Pons (tissue), 1 donor: ENCODE measurements around the gene AP5B1.

ENCODE experiments used
- DNase-seq: peaks from one replicate; pipeline ENCODE4 v3.0.0-alpha.2; 2016; ENCODE audit warnings: low spot score

The AP5B1 gene, protein sequence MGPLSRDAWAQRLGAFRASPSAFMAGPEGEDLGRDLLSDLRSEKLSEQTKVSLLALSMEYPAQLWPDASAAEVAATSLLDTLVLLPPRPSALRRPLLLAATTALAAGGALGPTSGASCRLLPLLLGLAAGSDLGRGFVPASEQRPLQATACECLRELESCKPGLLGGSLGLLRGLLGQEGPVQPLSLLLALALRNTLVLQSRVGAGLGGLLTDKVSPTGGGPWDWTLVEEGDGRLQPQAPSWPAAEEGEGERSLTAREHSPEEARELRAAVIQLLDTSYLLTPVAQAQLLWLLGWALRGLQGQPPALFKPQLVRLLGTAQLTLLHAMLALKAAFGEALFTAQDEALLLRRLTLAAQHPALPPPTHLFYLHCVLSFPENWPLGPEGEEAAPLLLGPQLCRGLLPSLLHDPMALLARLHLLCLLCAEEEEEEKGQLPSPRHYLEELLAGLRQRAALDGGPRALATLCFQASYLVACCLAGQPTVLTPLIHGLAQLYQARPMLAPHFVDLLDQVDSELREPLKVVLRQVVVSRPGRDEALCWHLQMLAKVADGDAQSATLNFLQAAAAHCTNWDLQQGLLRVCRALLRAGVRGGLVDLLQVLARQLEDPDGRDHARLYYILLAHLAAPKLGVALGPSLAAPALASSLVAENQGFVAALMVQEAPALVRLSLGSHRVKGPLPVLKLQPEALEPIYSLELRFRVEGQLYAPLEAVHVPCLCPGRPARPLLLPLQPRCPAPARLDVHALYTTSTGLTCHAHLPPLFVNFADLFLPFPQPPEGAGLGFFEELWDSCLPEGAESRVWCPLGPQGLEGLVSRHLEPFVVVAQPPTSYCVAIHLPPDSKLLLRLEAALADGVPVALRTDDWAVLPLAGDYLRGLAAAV

DNA sequence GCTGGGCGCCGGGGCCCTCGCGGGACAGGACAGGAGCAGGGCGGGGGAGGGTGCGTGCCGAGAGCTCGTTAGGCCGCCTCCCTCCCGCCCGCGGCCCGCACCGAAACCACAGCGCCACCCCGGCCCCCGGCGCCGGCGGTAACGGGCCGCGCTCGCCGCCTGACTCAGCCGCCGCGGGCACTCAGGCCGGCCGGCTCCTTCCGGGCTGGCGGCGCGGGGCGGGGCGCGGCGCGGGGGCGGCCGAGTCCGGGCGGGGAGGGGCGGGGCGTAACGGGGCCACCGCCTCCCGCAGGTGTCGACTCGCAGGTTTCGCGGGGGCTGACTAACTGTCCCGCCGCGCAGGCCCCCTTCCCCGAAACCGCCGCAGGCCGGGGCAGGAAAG, at the start of gene AP5B1:
Gene AP5B1 (minus strand): TSS at position 207 of the 382 bp plus-strand sequence. CDS start 385 bp downstream, outside the sequence.
- DNase-seq: no peak

DNA sequence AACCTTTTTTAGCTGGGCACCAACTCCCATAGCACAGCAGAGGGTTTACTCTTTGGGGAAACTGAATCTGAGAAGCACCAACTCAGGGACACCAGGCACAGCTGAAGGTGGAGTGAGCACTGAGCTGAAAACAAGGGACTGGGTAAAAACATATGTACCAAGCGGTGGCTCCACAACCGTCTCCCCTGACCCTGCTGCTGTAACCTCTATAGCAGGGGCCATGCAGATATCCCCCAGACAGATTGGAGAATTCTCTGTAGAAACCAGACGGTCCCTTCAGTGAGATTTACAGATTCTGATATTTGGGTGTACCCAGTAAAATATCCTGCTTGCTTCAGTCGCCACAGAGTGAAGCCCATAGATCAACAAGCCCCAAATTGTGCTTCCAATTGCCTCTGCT, 48.7 kb upstream of the AP5B1 start:
- DNase-seq: no peak

DNA sequence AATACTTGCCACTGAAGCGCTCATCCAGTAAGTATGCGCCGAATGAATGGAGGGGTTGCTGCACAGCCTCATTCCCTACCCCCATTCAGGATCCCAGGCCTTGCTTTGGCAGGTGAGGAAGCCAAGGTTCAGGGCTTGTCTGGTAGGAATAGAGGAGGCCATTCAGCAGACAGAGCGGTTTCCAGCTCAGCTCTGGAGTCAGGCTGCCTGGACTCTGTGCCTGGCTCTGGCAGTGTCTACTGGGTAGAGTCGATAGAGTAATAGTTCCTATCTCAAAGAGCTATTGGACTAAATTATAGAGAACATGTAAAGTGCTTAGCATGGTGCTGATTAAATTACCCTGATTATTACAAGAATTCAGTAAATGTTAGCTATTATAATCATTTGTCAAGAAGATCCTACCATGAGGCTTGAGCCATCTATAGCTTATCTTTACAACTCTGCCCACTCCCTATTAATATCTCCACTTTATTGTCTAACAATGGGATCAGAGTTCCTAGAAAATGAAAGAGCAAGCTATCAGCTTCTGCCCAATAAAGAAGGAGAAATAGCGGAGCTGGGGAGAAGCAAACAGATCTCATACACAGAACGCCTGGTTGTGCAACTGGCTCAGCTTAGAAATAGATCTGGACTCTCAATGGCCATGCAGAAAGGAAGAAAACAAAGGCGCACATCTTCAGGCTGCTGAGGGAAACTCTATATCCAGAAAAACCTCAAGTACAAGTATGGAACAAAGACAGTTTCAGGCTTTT, 46.4 kb upstream of the AP5B1 start:
- no peak for DNase-seq

DNA sequence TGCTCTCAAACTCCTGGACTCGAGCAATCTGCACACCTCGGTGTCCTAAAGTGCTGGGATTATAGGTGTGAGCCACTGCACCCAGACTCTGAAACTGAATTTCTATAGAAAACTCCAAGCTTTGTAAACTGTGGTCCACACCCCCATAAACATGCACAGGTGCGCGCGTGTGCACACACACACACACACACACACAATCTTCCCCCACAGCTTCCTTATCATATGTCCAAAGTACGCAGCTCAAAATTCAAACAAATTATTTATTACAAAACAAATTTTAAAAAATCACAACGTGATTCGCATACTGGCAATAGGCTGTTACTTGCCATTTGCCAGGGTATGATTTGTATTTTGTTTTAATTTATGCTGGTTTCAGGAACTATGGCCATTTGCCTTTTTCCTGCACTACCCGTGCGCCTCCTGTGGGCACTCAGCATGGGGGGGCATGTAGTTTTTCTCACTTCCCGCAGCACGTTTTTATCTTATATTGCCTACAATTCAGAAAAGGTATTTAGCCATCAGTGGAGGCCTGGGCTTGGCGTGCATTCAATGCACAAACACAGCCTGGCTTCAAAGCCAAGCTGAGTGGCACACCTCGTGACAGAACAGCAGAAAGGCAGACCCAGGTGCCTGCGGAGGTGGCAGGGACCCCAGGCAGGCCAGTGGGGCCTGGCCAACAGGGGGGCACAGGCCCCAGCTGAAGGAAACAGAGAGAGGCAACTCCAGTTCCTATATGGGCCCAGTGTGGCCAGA, 42.2 kb upstream of the AP5B1 start:
- DNase-seq: no peak

DNA sequence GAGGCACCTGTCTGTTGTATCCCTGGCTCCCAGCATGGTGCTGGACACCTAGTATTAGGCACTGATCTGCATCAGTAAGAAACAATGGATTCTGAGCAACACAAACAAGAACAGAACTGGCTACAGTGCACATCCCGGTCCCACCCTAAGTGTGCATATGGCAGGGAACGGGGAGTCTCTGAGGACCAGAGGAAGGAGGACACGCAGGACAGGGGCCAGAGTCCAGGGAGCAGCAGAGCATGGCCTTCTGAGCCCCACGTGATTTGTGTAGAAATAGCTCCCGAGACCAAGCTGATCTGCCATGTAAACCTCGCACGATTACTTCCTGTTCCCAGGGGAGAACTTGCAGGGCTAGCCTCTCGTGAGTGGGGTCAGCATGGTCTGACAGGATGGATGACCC, 40.3 kb upstream of the AP5B1 start:
- DNase-seq: no peak

DNA sequence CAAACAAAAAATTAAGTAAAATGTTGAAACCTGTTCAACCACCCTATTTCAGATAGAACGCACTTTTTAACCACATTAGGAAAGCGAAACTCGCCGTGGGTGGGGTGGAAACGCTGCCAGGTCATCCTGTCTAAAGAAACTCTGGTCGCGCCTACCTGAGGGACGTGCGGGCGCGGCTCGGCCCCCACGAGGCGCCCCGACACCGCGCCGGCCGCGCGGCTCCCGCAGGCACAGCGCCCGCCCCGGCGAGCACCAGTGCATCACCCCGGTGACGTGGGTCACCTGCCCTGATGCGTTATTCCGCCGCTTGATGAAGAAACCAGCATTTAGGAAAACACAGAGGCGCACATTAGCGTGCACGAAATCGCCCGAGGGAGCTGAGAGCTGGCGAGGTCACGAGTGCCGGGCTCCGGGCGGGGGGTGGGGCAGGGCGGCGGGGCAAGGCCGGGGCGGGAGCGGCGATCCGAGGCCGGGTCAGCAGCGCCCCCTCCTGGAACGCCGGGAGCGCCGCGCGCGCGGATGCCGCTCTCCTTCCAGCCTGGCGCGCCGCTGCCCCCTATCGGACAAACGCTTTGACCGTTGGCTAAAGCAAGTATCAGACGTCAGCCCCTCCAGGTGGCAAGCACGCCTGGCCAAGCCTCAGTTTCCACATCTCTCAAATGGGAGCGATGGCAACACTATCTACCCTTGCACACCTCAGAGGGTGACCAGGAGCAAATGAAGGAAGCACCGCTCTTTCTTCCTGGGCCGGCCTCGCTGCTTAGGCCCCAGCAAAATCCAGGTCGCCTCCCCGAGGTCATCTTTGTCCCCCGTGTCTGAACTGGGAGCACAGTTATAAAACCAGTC, 37.3 kb upstream of the AP5B1 start:
- DNase-seq: peak; percentile 85

DNA sequence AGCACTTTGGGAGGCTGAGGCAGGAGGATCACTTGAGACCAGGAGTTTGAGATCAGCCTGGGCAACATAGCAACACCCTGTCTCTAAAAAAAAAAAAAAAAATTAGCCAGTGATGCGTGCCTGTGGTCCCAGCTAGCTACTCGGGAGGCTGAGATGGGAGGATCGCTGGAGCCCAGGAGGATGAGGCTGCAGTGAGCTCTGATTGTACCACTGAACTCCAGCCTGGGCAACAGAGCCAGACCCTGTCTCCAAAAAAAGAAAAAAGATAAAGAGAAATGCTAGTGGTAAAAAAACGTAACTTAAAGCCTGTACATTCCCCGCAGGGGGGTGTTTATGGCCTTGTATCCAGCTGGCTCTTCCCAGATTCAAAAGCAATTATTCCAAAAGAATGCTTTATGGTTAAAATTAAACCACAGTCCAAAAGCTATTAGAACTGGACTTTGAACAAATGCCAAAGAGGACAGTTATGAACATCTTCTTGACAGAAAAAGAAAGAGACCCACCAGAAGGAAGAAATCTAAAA, 36.6 kb upstream of the AP5B1 start:
- peak; percentile 26 for DNase-seq

DNA sequence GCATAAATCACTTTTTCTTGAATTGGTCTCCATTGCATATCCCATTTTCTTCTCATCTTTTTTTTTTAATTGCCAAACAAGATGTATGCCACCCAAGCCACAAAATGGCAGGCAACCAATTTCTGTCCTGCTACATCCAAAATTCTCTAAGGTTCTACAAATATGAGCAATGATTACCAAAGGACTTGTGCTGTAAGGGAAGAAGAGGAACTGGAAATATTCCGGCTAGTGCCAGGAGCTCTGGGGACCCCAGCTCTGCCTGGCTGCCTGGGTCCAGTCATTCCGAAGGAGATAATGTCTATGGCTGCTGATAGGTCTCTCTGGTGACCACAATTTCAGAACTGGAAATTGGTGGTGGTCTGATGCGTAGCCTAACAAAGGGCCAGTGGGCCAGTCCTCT, 35.9 kb upstream of the AP5B1 start:
- DNase-seq: no peak

DNA sequence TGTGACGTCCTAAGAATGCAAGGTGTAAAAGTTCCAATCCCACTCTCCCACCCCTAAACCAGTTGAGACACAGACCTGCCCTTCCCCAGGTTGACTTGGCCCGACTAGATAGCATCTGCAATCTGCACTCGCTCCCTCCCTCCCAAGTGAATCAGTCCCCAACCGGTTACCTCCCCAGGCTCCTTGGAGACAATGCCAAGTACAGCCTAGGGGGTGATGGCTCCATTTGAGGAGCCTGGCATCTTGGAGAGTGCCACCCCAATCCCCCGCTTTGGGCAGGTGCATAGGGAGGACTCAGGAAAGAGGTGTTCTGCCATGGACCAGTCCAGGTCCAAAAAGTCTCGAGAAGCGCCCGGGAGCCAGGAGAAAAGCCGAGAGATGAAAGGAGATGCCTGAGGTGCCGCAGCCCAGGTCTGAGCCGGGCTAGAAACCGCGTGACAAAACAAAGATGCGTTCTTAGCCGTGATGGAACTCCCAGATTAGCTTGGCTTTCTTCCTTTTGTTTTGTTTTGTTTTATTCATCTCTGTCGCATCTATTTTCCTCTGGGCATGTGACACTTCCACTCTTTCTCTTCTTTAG, 34.3 kb upstream of the AP5B1 start:
- DNase-seq: no peak

DNA sequence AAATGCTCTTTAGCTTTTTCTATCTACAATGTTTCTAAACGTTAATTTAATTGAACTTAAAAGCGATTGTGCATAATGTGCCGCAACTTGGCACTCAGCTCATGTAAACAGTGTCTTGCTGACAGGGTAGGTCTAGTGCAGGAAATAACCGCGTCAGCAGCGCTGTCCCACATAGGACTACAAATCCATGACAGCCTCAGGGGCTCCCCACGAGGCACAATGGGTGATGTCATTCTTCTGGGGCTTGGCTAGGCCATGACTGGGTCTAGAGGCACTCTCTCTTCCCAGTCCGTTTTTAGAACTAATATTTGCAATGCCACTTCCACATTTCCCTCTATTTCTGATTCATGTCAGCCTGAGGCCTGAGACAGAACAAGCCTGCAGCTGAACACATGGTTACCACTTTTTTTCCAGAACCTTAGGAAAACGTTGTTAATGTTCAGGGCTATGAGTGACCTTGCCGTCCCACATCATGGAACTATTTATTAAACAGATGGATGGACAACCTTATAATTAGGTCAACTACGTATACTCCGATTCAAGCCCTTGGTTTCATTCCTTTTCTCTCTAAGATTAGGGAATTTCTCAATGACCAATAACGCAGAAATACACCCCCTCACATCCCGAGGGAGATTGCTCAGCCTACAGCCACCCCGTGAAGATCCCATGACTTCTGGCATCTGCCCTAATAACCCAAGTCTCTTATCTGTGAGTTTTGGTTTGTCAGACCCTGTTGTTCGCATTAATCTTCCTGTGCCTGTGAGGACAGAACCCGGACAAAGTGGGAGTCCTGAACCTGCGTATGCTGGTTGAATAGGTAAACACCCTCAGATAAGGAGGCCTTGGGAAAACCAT, 33.6 kb upstream of the AP5B1 start:
- peak; percentile 61 for DNase-seq

DNA sequence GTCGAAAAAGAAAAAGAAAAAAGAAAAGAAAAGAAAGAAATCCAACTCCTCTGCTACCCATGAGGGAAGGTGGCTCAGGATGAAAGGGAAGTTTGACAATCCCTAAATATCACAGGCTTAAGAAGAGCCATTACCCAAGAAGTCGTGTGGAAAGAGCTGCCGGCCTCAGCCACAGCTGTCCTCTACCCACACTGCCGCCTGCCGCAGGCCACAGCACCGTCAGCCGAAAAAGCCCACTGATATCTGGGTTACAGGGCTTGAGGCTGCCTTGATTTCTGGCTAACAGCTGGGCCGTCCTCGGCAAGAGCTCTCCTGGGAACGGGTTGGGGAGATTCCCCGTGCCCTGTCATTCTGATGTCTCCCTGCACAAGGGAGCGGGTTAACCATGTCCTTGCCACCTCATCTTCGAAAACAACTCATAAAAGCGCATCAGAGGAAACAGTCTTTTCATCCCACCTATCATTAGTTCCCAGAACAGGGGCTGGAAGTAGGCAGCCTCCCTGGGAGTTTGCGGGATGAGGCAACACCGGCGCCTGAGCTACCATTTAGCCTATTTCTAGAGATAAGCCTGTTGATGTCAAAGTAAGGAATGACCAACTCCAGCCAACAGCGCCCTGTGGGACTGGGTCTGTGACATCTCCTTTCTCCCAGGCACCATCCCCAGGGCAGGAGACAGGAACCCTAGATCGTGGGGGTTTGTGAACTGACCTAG, 31.1 kb upstream of the AP5B1 start:
- no peak for DNase-seq

DNA sequence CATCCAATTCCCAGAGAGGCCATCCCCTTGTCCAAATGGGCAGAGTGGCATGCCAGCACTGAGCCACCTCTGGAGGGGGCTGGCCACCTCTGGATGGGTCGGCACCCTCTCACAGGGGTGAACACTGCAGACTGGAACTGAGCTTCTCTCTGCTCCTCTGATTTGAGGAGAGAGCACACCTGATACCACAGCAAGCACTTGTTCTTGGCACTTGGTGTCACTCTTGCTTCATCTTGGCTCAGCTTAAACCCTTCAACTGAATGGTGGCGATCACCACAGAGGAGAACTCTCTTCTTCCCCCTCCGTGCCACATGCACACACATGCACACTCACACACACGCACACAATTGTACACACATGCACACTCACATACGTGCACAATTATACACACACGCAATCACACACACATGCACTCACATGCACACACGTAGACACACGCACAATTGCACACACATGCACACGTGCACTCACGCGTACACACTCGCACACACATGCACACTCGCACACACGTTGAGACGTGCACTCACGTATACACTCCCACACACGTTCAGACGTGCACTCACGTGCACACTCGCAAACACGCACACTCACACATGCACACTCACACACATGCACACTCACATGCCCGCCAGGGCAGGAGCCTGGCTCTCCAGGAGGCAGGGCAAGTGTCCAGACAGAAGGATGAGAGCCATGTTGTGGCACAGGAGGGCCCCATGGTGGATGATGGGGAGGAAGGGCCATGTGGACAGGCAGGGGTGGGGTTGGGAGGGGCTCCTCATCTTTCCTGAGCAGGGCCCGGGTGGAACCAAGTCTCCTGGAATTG, 29.5 kb upstream of the AP5B1 start:
- no peak for DNase-seq

DNA sequence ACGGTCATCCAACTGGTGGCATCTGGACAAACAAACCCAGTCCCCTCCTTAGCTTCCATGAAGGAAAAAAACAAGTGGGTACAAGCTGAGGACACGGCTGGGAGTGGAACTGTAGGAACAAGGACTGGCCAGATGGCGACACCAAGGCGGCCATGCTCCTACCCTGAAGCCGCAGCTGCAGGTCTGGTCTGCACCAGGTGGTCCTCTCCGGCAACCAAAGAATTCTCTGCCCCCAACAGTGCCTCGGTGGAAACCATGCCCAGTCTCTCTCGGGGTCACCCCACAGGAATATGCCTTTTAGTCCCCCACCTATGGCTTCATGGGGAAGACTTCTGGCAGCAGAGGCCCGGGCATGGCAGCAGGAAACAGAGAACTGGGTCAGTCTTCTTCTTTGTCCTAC, 28.7 kb upstream of the AP5B1 start:
- no peak for DNase-seq

DNA sequence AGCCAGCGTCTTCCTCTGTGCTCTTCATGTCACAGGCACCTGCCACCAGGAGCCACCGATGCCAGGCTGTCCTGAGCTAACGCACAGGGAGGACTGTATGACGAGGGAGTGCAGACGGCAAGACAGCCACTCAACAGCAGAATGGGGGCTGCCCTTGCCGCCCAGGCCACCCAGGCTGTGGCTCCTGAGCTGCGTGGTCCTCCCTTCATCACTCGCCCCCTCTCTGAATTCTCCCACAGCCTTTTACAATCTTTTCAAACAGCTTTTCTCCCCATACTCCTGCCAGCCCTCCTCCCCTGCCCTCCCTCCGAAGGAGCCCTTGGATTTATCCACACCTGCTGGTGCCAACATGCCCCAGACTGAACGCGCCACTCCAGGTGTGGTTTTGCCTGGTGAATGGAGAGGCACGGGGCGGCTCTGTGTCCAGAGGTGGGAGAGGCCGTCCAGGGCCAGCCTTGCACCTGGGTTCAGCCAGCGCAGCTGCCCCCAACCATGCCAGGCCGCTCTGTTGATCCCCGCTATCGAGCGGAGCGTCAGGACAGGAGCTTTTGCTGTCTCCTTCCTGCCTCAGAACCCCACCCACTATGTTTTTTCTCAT, 28.1 kb upstream of the AP5B1 start:
- no peak for DNase-seq

DNA sequence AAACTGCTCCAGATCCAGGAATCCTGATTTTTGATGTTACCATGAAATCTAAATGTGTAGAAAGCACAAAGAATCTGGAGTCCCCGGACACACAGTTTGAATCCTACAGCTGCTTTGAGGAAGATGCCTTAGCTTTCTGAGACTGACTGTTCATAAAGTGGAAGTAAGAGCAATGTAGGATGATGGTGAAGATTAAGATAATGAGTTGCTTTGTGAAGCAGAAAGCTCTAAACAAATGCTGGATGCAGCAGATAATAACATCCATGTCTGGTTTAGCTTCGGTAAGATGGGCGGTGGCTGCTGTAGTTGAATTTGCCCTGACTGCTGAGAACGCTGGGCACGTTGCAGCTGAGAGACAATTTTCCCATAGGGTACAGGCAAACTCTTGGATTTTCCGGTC, 26.2 kb upstream of the AP5B1 start:
- DNase-seq: no peak

DNA sequence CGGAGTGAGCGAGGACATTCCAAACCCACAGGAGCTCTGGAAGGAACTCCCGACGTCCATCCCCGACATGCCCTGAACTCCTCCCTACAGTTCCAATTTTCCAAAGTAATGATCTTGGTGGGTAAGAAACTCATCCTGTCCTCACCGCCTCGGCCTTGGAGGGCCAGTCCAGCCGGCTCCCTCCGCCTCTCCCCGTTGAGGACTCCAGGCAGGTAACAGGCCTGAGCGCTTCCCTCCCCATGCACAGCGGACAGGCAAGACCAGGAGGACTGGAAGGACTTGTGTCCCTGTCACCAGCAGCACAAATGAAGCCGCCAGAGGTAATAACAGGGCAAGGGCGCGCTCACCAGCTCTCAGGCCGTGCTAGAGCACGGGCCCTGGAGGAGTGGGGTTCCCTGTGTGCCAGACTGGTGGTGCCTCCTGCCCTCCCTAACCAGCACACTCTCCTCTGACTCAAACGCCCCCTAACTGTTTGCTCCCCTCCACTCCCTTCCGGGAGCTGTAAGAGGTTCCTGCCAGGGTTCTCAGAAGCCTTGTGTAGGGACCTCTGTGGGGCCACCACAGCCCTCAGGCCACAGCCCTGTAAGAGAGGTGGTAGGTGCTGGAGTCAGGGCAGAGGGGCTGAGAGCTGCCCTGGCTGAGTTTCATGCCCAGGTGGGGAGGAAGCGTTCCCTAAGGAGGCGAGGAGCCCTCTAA, 23.2 kb upstream of the AP5B1 start:
- no peak for DNase-seq

DNA sequence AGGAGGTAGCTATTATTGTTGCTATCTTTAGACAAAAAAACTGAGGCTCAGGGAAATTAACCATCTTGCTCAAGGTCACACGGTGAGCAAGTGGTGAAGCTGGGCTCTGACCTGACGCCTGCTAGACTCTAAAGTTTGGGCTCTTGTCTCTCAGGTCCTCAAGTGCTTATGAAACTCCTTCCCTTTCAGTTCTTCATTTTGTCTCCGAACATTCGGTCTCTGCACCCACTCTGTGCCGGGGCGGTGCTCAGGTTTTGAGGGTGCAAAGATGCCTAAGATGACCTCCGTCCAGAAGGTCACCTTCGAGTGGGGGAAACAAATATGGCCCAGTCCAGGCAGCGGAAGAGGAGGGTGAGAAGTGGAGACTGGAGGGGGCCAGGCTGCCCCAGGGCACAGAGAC, 22.1 kb upstream of the AP5B1 start:
- no peak for DNase-seq
